Psoas muscle (tissue), 8 donors: Measurements from ENCODE around the gene NT5C1B. TPM values are rescaled to one million over a fixed set of nuclear protein-coding genes. Genes with fewer than 3 reads are reported as not detected.

Source experiments
- ATAC-seq, 4 donors: fragments of 200-7000 bp; cut with Tn5 transposase; one replicate each; pipeline ENCODE4 v1.9.1; 2020; ENCODE audit warnings: moderate library complexity in 3 of 4, mild to moderate bottlenecking in 2 of 4
- DNase-seq, 2 donors: peaks; one replicate each; pipeline ENCODE4 v3.0.0-alpha.2; 2020
- H3K27ac ChIP-seq: fragments of 200-600 bp; one replicate; pipeline ENCODE4 v1.8.0; 2022
- H3K27me3 ChIP-seq, 3 donors: fragments of 200-600 bp in 1 of 3; one replicate each; pipeline versions ENCODE4 v1.6.1 to v1.8.0; 2013 to 2022; ENCODE audit warnings: low read length in 2 of 3, mild to moderate bottlenecking in 2 of 3, moderate library complexity in 1 of 3; ENCODE audit not compliant: insufficient read depth in 3 of 3
- H3K36me3 ChIP-seq, 2 donors: fragments of 200-600 bp in 1 of 2; one replicate each; pipeline versions ENCODE4 v1.6.1 to v1.8.0; 2013 to 2022; ENCODE audit warnings: low read depth in 1 of 2, mild to moderate bottlenecking in 1 of 2, moderate library complexity in 1 of 2; ENCODE audit not compliant: insufficient read depth in 1 of 2
- H3K4me1 ChIP-seq: fragments of 200-600 bp; one replicate; pipeline ENCODE4 v1.8.0; 2022
- H3K4me3 ChIP-seq: fragments of 200-600 bp; one replicate; pipeline ENCODE4 v1.8.0; 2022; ENCODE audit warnings: mild to moderate bottlenecking
- H3K9me3 ChIP-seq: fragments of 200-600 bp; one replicate; pipeline ENCODE4 v1.8.0; 2022
- WGBS, 3 donors: extraction: QIAGEN DNeasy Blood & Tissue Kit; methylation state at CpG; one replicate each; pipeline versions ENCODE4 v1.1.6 to v1.1.7; 2013; 5-methylcytosine and 5-hydroxymethylcytosine counted together
- intact Hi-C, 2 donors: fragments of 100-400 bp; cut with DNase I; formaldehyde crosslinking; loops; one replicate each; pipeline versions ENCODE4 v1.11.0 to v1.14.2; 2022
- polyA plus RNA-seq, 3 donors: library from polyadenylated mRNA; stranded (reverse); fragments of 200-250 nt; gene quantifications; one replicate each; pipeline ENCODE4 v1.2.3, GENCODE V29; 2013
- total RNA-seq, 4 donors: library from RNA; stranded (reverse); fragmentation: NEBNext Ultra II Directional in 2 of 4; extraction: Animal tissue kit (Norgen Biotek cat#: 25700) in 2 of 4; gene quantifications; one replicate each; pipeline versions ENCODE4 v1.2.1 to v1.2.4, GENCODE V29; 2021 to 2023
- TF ChIP-seq, protein P1 (sequence below): fragments of 200-600 bp; IDR thresholded peaks from one replicate; pipeline ENCODE4 v1.8.0; 2022; ENCODE audit warnings: antibody characterized with exemption
- donor health status: healthy with polysubstance abuse.
- donor health status: DM: no; HTN: no; CAD: no; lungs with moderate emphysema.
- donor health status: Bipolar disorder and iron deficiency.
- donor health status: healthy.
- donor health status: DM: yes; HTN: yes; CAD: no.
- donor health status: DM: no; HTN: no; CAD: no.
- donor health status: DM: no; HTN: no; CAD: no.
- donor health status: DM: yes; HTN: yes; CAD: no.

NT5C1B gene
- total and polyA plus RNA-seq, 7 donors = not detected

- 94 to 95% (median 95%) methylated on average over 5 of the region's 5 CpGs for WGBS, 3 donors
These were observed 21.8 kb upstream of the NT5C1B start for GRCh38 chr2:18611184-18611583.

GRCh38 chr2:18610651-18611050 is 21.3 kb upstream of the NT5C1B start:
- DNase-seq (no peak), ATAC-seq (no peak)
- TF ChIP-seq, protein P1, sequence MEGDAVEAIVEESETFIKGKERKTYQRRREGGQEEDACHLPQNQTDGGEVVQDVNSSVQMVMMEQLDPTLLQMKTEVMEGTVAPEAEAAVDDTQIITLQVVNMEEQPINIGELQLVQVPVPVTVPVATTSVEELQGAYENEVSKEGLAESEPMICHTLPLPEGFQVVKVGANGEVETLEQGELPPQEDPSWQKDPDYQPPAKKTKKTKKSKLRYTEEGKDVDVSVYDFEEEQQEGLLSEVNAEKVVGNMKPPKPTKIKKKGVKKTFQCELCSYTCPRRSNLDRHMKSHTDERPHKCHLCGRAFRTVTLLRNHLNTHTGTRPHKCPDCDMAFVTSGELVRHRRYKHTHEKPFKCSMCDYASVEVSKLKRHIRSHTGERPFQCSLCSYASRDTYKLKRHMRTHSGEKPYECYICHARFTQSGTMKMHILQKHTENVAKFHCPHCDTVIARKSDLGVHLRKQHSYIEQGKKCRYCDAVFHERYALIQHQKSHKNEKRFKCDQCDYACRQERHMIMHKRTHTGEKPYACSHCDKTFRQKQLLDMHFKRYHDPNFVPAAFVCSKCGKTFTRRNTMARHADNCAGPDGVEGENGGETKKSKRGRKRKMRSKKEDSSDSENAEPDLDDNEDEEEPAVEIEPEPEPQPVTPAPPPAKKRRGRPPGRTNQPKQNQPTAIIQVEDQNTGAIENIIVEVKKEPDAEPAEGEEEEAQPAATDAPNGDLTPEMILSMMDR = no peak
- no peaks in the 10 kb centered on the region for H3K36me3 ChIP-seq
- 96% methylated on average over 1 of the region's 1 CpG for WGBS, 3 donors
- no peak overlapping the region for H3K4me3 ChIP-seq
- no peaks in the 10 kb centered on the region for H3K27me3 ChIP-seq
- intact Hi-C loops = no loop called here
- no peaks in the 10 kb centered on the region for H3K4me1 ChIP-seq
- no peak overlapping the region for H3K27ac ChIP-seq
- H3K9me3 ChIP-seq = no peaks in the 10 kb centered on the region

More at GRCh38 chr2:18611184-18611583, 21.8 kb upstream of the NT5C1B start:
- H3K36me3 ChIP-seq = no peaks in the 10 kb centered on the region
- intact Hi-C loops = no loop called here
- H3K4me3 ChIP-seq = no peak overlapping the region
- TF ChIP-seq, protein P1 = no peak
- H3K9me3 ChIP-seq = no peaks in the 10 kb centered on the region
- DNase-seq (no peak), ATAC-seq (no peak)
- H3K27ac ChIP-seq = no peak overlapping the region
- no peaks in the 10 kb centered on the region for H3K27me3 ChIP-seq
- no peaks in the 10 kb centered on the region for H3K4me1 ChIP-seq

DNA sequence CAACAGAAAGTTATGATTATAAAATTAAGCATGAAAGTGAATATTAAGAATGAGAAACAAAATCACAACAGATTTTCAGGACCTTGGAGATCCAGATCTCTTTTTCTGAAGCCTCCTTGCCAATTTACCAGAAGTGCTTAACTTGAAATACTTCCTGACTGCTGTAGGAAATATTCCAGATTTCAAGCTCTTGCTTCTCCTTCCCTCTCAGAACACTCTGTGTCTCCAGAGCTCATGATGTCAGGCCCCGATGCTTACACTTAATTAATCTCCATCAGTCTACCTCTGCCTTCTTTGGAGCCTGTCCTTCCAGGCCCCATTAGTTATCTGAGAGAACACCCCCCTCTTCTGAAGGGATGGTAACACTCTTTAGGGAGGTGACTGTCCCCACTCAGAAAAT is 20.7 kb upstream of the NT5C1B start:
- H3K36me3 ChIP-seq = no peaks in the 10 kb centered on the region
- intact Hi-C loops = no loop called here
- H3K4me1 ChIP-seq = no peaks in the 10 kb centered on the region

DNA sequence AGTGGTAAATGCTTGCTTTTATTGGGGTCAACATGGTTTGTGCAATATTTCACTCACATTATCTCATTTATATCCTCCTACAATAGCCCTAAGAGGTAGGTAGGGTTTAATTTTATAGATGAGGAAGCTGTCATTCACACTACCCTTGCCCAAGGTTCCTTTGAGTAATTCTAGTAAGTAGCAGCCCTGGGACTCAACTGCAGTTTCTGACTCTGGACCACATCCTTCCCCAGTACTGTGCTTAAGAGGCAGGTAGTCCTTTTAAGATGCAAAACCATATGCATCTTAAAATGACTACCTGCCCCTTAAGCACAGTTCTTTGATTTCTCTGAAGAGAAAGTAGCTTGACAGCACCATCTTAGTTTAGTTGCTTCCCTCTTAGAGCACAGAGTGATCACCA is 15.7 kb upstream of the NT5C1B start:
- Histone ChIP-seq H3K36me3 (no peaks in the 10 kb centered on the region), H3K4me3 (no peak overlapping the region), H3K27ac (no peak overlapping the region), H3K9me3 (no peaks in the 10 kb centered on the region), H3K27me3 (no peaks in the 10 kb centered on the region), H3K4me1 (no peaks in the 10 kb centered on the region)
- intact Hi-C loops = no loop called here
- ATAC-seq = no peak
- TF ChIP-seq, protein P1 = no peak
- no peak for DNase-seq

More for the DNA sequence above, 20.7 kb upstream of the NT5C1B start:
- Histone ChIP-seq H3K9me3 (no peaks in the 10 kb centered on the region), H3K4me3 (no peak overlapping the region), H3K27ac (no peak overlapping the region), H3K27me3 (no peaks in the 10 kb centered on the region)
- WGBS, 3 donors = 49 to 78% (median 60%) methylated on average over 1 of the region's 1 CpG
- DNase-seq = no peak
- TF ChIP-seq, protein P1 = no peak
- ATAC-seq = no peak

GRCh38 chr2:18604531-18604885 is 15.1 kb upstream of the NT5C1B start:
- ATAC-seq (no peak), DNase-seq (no peak)
- intact Hi-C loops = no loop called here
- Histone ChIP-seq H3K4me3 (no peak overlapping the region), H3K27ac (no peak overlapping the region), H3K36me3 (no peaks in the 10 kb centered on the region), H3K9me3 (no peaks in the 10 kb centered on the region), H3K27me3 (no peaks in the 10 kb centered on the region), H3K4me1 (no peaks in the 10 kb centered on the region)
- TF ChIP-seq, protein P1 = no peak
- 52 to 58% (median 57%) methylated on average over 2 of the region's 2 CpGs for WGBS, 3 donors
